ENCODE data around the gene KRT4.
A peak's percentile ranks its signal among the peaks of the same experiment; 100 is the strongest.

The KRT4 gene

GRCh38 chr12:52836491-52837412 lies 22.8 kb upstream of the KRT4 start:
- no peak for DNase-seq (ENCODE audit: low read depth in 2 of 2)

GRCh38 chr12:52836042-52836466 lies 22.1 kb upstream of the KRT4 start:
- peak; percentile 77 to 80 for DNase-seq (ENCODE audit: low read depth in 2 of 2)

- no peak for DNase-seq (ENCODE audit: low read depth in 2 of 2)
Observed at GRCh38 chr12:52835271-52836041, 21.5 kb upstream of the KRT4 start.

GRCh38 chr12:52834727-52835001 lies 20.7 kb upstream of the KRT4 start:
- no peak for DNase-seq (ENCODE audit: low read depth in 2 of 2)

GRCh38 chr12:52833922-52834726 lies 20.2 kb upstream of the KRT4 start, which contains the start of gene KRT79:
Gene KRT79, minus strand, starts transcription at chr12:52834311. Its CDS starts 51 bp downstream, at chr12:52834260.
- no peak for DNase-seq (ENCODE audit: low read depth in 2 of 2)

GRCh38 chr12:52832985-52833905 lies 19.3 kb upstream of the KRT4 start:
- DNase-seq (ENCODE audit: low read depth in 2 of 2) = no peak

- DNase-seq (ENCODE audit: low read depth in 2 of 2) = no peak
Observed at GRCh38 chr12:52832451-52832850, 18.5 kb upstream of the KRT4 start.

GRCh38 chr12:52831251-52831650 lies 17.3 kb upstream of the KRT4 start:
- DNase-seq (ENCODE audit: low read depth in 2 of 2) = no peak

GRCh38 chr12:52829986-52830770 lies 16.3 kb upstream of the KRT4 start:
- DNase-seq (ENCODE audit: low read depth in 2 of 2) = no peak

GRCh38 chr12:52828591-52829021 lies 14.7 kb upstream of the KRT4 start:
- no peak for DNase-seq (ENCODE audit: low read depth in 2 of 2)

- DNase-seq (ENCODE audit: low read depth in 2 of 2) = no peak
Observed at GRCh38 chr12:52828156-52828555, 14.2 kb upstream of the KRT4 start.

- no peak for DNase-seq (ENCODE audit: low read depth in 2 of 2)
Observed at GRCh38 chr12:52827499-52828090, 13.7 kb upstream of the KRT4 start.

GRCh38 chr12:52826611-52827498 lies 12.9 kb upstream of the KRT4 start:
- DNase-seq (ENCODE audit: low read depth in 2 of 2) = no peak

GRCh38 chr12:52825961-52826360 lies 12.0 kb upstream of the KRT4 start:
- no peak for DNase-seq (ENCODE audit: low read depth in 2 of 2)

GRCh38 chr12:52824741-52825410 lies 11.0 kb upstream of the KRT4 start:
- no peak for DNase-seq (ENCODE audit: low read depth in 2 of 2)

- DNase-seq (ENCODE audit: low read depth in 2 of 2) = no peak
Observed at GRCh38 chr12:52823761-52824450, 10.0 kb upstream of the KRT4 start.

- DNase-seq (ENCODE audit: low read depth in 2 of 2) = no peak
Observed at GRCh38 chr12:52822771-52823510, 9.0 kb upstream of the KRT4 start.

All from stimulated activated CD8-positive, alpha-beta memory T cell treated with anti-CD3 and anti-CD28 coated beads, Interleukin-7, amount 100 ng/mL, for 4 hours (primary cell).